H9 (cell line): ENCODE data around the gene LRRN3. TPM values are rescaled to one million over a fixed set of nuclear protein-coding genes. Genes with fewer than 3 reads are reported as not detected.

Experiments used
- DNase-seq: peaks from one replicate; pipeline ENCODE4 v3.0.0-alpha.2; 2017
- H2AFZ ChIP-seq: one replicate; pipeline ENCODE4 v1.6.1; 2013; ENCODE audit warnings: mild to moderate bottlenecking, low read length, control low read depth, moderate library complexity
- H2AK5ac ChIP-seq: 2 replicates; pipeline ENCODE4 v1.6.1; 2013; ENCODE audit warnings: low read length, control low read depth, mixed read lengths; ENCODE audit not compliant: insufficient read length
- H2BK120ac ChIP-seq: one replicate; pipeline ENCODE4 v1.6.1; 2013; ENCODE audit warnings: low read depth, mild to moderate bottlenecking, low read length, control low read depth, inconsistent platforms; ENCODE audit not compliant: poor library complexity, severe bottlenecking
- H2BK12ac ChIP-seq: 2 replicates; pipeline ENCODE4 v1.6.1; 2013; ENCODE audit warnings: low read length, control low read depth, mixed read lengths, low read depth; ENCODE audit not compliant: insufficient read length
- H2BK15ac ChIP-seq: 2 replicates; pipeline ENCODE4 v1.6.1; 2013; ENCODE audit warnings: low read depth, low read length, control low read depth
- H2BK20ac ChIP-seq: one replicate; pipeline ENCODE4 v1.6.1; 2013; ENCODE audit warnings: low read depth, mild to moderate bottlenecking, low read length, control low read depth, inconsistent platforms; ENCODE audit not compliant: poor library complexity, severe bottlenecking
- H2BK5ac ChIP-seq: 2 replicates; pipeline ENCODE4 v1.6.1; 2013; ENCODE audit warnings: low read length, control low read depth, mixed read lengths; ENCODE audit not compliant: insufficient read length
- H3K14ac ChIP-seq: 2 replicates; pipeline ENCODE4 v1.6.1; 2013; ENCODE audit warnings: low read length, control low read depth; ENCODE audit not compliant: insufficient read depth
- H3K18ac ChIP-seq: 2 replicates; pipeline ENCODE4 v1.6.1; 2013; ENCODE audit warnings: low read depth, mild to moderate bottlenecking, mixed read lengths, low read length, control low read depth; ENCODE audit not compliant: insufficient read length
- H3K23ac ChIP-seq: 2 replicates; pipeline ENCODE4 v1.6.1; 2013; ENCODE audit warnings: low read length, control low read depth, mixed read lengths, low read depth; ENCODE audit not compliant: insufficient read length
- H3K23me2 ChIP-seq: 2 replicates; pipeline ENCODE4 v1.6.1; 2013; ENCODE audit warnings: low read depth, mild to moderate bottlenecking, mixed read lengths, low read length, control low read depth; ENCODE audit not compliant: insufficient read length, poor library complexity, severe bottlenecking
- H3K27ac ChIP-seq: 2 replicates; pipeline ENCODE4 v1.5.1; 2013; ENCODE audit warnings: low read length, control low read depth, mixed read lengths, low read depth; ENCODE audit not compliant: insufficient read length
- H3K27me3 ChIP-seq: 2 replicates; pipeline ENCODE4 v1.6.1; 2013; ENCODE audit warnings: low read length, control low read depth, inconsistent platforms; ENCODE audit not compliant: insufficient read depth
- H3K4ac ChIP-seq: 2 replicates; pipeline ENCODE4 v1.6.1; 2013; ENCODE audit warnings: low read depth, mild to moderate bottlenecking, control low read depth, inconsistent platforms, low read length, moderate library complexity
- H3K4me1 ChIP-seq: 2 replicates; pipeline ENCODE4 v1.6.1; 2013; ENCODE audit warnings: low read length, control low read depth, inconsistent platforms; ENCODE audit not compliant: insufficient read depth
- H3K4me2 ChIP-seq: 2 replicates; pipeline ENCODE4 v1.6.1; 2013; ENCODE audit warnings: low read length, control low read depth, mixed read lengths; ENCODE audit not compliant: insufficient read length, insufficient read depth
- H3K56ac ChIP-seq: 2 replicates; pipeline ENCODE4 v1.6.1; 2013; ENCODE audit warnings: low read depth, mild to moderate bottlenecking, mixed read lengths, low read length, control low read depth; ENCODE audit not compliant: insufficient read length
- H3K79me1 ChIP-seq: 2 replicates; pipeline ENCODE4 v1.6.1; 2013; ENCODE audit warnings: low read depth, mild to moderate bottlenecking, moderate library complexity, low read length, control low read depth, inconsistent platforms; ENCODE audit not compliant: insufficient read depth, poor library complexity, severe bottlenecking
- H3K79me2 ChIP-seq: 2 replicates; pipeline ENCODE4 v1.6.1; 2013; ENCODE audit warnings: low read length, control low read depth, inconsistent platforms; ENCODE audit not compliant: insufficient read depth
- H3K9ac ChIP-seq: 2 replicates; pipeline ENCODE4 v1.6.1; 2013; ENCODE audit warnings: low read length, control low read depth, mixed read lengths; ENCODE audit not compliant: insufficient read length; ENCODE audit errors: extremely low read depth
- H3K9me3 ChIP-seq: one replicate; pipeline ENCODE4 v1.6.1; 2013; ENCODE audit warnings: low read depth, low read length, inconsistent platforms; ENCODE audit not compliant: control insufficient read depth
- H3T11ph ChIP-seq: one replicate; pipeline ENCODE4 v1.6.1; 2013; ENCODE audit warnings: mild to moderate bottlenecking, low read length, control low read depth, inconsistent platforms
- H4K20me1 ChIP-seq: one replicate; pipeline ENCODE4 v1.6.1; 2013; ENCODE audit not compliant: control insufficient read depth, insufficient read length, insufficient read depth
- H4K5ac ChIP-seq: 2 replicates; pipeline ENCODE4 v1.6.1; 2013; ENCODE audit warnings: low read depth, mild to moderate bottlenecking, mixed read lengths, low read length, control low read depth; ENCODE audit not compliant: insufficient read length
- H4K8ac ChIP-seq: replicated peaks from 2 replicates; pipeline ENCODE4 v1.6.1; 2013; ENCODE audit warnings: low read length, control low read depth, mixed read lengths, low read depth; ENCODE audit not compliant: insufficient read length
- H4K91ac ChIP-seq: 2 replicates; pipeline ENCODE4 v1.6.1; 2013; ENCODE audit warnings: low read depth, mild to moderate bottlenecking, moderate library complexity, mixed read lengths, low read length, control low read depth; ENCODE audit not compliant: insufficient read length
- H3K27ac Mint-ChIP-seq, 3 experiments: 2 replicates in 2 of 3; 3 replicates in 1 of 3; pipeline ENCODE4 v1.8.0; 2020 to 2021; ENCODE audit warnings: mixed read lengths in 3 of 3, mild to moderate bottlenecking in 1 of 3, moderate library complexity in 1 of 3
- H3K27me3 Mint-ChIP-seq: 2 replicates; pipeline ENCODE4 v1.8.0; 2021; ENCODE audit warnings: low read depth, mild to moderate bottlenecking, moderate library complexity, mixed read lengths
- H3K36me3 Mint-ChIP-seq, 3 experiments: 2 replicates in 2 of 3; 3 replicates in 1 of 3; pipeline ENCODE4 v1.8.0; 2020 to 2021; ENCODE audit warnings: low read depth in 3 of 3, mixed read lengths in 3 of 3; ENCODE audit not compliant: insufficient read depth in 1 of 3
- H3K4me1 Mint-ChIP-seq, 2 experiments: 2 replicates each; pipeline ENCODE4 v1.8.0; 2020; ENCODE audit warnings: mixed read lengths in 2 of 2
- H3K4me3 Mint-ChIP-seq, 2 experiments: 2 replicates in 1 of 2; 3 replicates in 1 of 2; pipeline ENCODE4 v1.8.0; 2020 to 2021; ENCODE audit warnings: mild to moderate bottlenecking in 2 of 2, mixed read lengths in 2 of 2, moderate library complexity in 1 of 2
- H3K9me3 Mint-ChIP-seq, 2 experiments: 2 replicates in 1 of 2; 3 replicates in 1 of 2; pipeline ENCODE4 v1.8.0; 2020; ENCODE audit warnings: mild to moderate bottlenecking in 2 of 2, mixed read lengths in 2 of 2, moderate library complexity in 1 of 2
- CTCF ChIP-seq: fragments of 200-600 bp; sonication (generic); conservative IDR thresholded peaks from 3 replicates; pipeline ENCODE4 v1.8.0; 2021; ENCODE audit warnings: antibody characterized with exemption, mild to moderate bottlenecking
- total RNA-seq: library from RNA; stranded (reverse); gene quantifications from 2 replicates; pipeline ENCODE4 v1.2.1, GENCODE V29; 2021

LRRN3 gene
- total RNA-seq, 1 experiment from 2014 or later = 0.77 TPM

DNA sequence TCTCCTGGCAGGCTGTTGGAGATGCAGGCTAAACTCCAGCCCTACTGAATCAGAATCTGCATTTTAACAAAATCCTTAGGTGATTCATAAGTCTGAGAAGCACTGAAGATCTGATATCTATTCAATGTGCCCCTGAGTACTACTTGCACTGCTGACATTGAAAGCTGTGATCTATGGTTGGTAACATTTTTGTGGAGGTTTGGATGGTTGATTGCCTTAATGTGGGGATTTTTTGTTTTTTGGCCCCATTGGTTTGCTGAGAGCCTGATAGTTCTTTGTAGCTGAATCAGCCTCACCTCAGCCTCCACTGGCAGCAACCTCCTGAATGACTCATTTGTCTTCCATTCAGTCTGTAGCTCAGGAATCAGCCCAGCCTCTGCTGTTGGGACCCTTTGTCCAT, 14.7 kb upstream of the LRRN3 start:
- Histone ChIP-seq H3K9ac (no peak overlapping the region), H2BK15ac (no peak overlapping the region), H3K23ac (no peak overlapping the region), H3K4ac (no peak overlapping the region), H3K79me2 (no peaks in the 10 kb centered on the region), H2BK20ac (no peak overlapping the region), H4K5ac (no peak overlapping the region), H4K20me1 (no peaks in the 10 kb centered on the region), H2BK12ac (no peak overlapping the region), H2AK5ac (no peak overlapping the region), H3K27ac (no peak overlapping the region), H3K18ac (no peak overlapping the region), H2BK120ac (no peak overlapping the region), H2BK5ac (no peak overlapping the region), H3T11ph (no peak overlapping the region), H3K4me2 (no peak overlapping the region), H3K56ac (no peak overlapping the region), H4K91ac (no peak overlapping the region), H3K4me1 (no peaks in the 10 kb centered on the region; the same call in 1 of the 2 replicates), H3K79me1 (no peaks in the 10 kb centered on the region), H3K23me2 (no peaks in the 10 kb centered on the region), H2AFZ (no peak overlapping the region), H3K14ac (no peak overlapping the region), H3K9me3 (no peaks in the 10 kb centered on the region), H4K8ac (no peak overlapping the region), H3K27me3 (no peaks in the 10 kb centered on the region)
- Mint-ChIP-seq H3K4me3 (no peak overlapping the region), H3K27me3 (no peaks in the 10 kb centered on the region), H3K27ac (no peak overlapping the region), H3K9me3 (no peaks in the 10 kb centered on the region), H3K4me1 (peaks cover 19 to 23% of the 10 kb centered on the region in 2 experiments), H3K36me3 (no peaks in the 10 kb centered on the region)
- DNase-seq = no peak
- TF ChIP-seq CTCF = no peak
